GM19240 (cell line): ENCODE measurements around the gene SBF1.
"Not testable (repeated sequence)": the region's sequence is repeated elsewhere in the genome, so short reads cannot be mapped to it uniquely, and the experiment has no call there.

Experiments used
- DNase-seq: peaks from one replicate; pipeline ENCODE4 v3.0.0; 2011; ENCODE audit warnings: low spot score; ENCODE audit not compliant: insufficient read length

Gene SBF1

GRCh38 chr22:50397371-50398060 lies 77.3 kb downstream of the SBF1 start:
- DNase-seq: not testable (repeated sequence)

GRCh38 chr22:50396751-50397370 lies 78.0 kb downstream of the SBF1 start:
- no peak for DNase-seq
